NCI-H446 (cell line): ENCODE results near the gene C20orf144.

Source experiments
- DNase-seq, 2 experiments: peaks; one replicate each; lab custom pipeline; 2025; lab: John Stamatoyannopoulos, UW

The C20orf144 gene

GRCh38 chr20:33676652-33677645 lies 14.8 kb downstream of the C20orf144 start:
- DNase-seq = no peak

GRCh38 chr20:33677991-33678702 lies 16.0 kb downstream of the C20orf144 start:
- DNase-seq = no peak

- no peak for DNase-seq
These were observed 17.8 kb downstream of the C20orf144 start for GRCh38 chr20:33679758-33680485.

- DNase-seq = no peak
These were observed 18.6 kb downstream of the C20orf144 start for GRCh38 chr20:33680686-33681085.

- DNase-seq = no peak
These were observed 19.2 kb downstream of the C20orf144 start for GRCh38 chr20:33681288-33681687.

DNA sequence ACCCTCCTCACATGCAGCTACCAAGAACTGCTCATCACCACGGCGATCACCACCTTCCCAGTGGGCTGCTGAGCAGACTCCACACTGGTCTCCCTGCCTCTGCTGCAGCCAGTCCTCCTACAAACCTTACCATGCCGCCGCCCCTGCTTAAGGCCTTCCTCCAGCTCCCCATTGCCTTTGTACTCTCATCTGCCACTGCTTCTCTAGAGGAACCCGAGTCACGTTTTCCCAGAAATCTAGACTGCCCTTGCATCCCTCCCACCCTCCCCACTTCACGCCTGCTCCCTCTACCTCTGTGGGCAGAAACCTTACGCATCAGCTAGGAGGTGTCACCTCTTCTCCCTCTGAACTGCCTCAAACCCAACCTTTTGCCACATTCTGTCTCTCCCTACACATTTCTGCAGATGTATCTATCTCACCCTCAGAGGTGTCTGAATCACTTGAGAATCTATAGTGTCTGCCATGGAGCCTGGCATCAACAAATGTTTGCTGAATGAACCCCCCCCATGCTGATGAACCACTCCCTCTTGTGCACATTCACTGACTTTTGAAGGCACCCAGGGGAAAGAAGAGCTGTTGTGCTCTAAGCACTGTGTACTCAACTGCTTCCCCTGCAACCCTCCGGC lies 19.7 kb downstream of the C20orf144 start:
- DNase-seq = no peak

GRCh38 chr20:33684533-33685327 lies 22.6 kb downstream of the C20orf144 start:
- peak; percentile 50 to 70 for DNase-seq

GRCh38 chr20:33685328-33686099 lies 23.4 kb downstream of the C20orf144 start:
- DNase-seq = peak; percentile 20 to 82

DNA sequence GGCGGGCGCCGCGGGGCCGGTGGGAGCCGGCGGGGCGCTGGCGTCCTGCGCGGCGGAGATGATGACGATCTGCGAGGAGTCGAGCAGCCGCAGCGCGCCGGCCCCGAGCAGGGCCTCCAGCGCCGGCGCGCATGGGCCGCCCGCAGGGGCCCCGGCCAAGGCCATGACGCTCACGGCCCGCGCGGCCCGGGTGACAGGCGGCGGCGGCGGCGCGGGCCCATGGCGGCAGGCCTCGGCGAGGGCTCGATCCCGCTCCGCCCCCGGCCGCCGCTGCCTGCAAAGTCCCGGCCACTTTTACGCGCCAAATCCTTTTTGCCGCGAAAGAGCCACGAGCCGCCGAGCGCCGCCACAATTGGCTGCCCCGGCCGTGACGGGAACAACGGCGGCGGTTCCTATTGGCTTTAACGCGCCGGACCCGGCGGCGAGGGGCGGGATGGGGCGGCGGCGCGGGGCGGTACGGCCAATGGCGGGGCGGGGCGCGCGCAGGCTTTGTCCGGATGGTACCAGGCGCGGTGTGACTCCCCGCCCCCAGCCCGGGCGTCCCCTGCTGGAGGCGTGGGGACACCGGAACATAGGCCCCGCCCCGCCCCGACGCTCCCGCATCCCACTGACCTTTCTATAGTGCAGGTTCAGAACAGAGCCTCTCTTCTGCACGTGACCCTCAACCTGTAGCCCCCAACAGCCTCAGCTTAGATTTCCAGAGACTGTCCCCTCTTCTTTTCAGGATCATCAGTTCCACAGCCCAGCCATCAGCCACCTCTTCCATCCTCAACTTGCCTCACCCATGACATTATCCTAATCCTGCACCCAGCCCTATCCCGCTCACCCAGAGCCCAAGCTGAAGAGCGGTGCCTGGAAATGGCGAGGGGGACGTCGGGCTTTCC lies 24.2 kb downstream of the C20orf144 start, which contains the start of gene E2F1:
TSS of gene E2F1 (minus strand) at position 286 of the 884 bp plus-strand sequence. CDS start at position 165, 121 bp downstream.
- peak; percentile 92 to 98 for DNase-seq

GRCh38 chr20:33686984-33687366 lies 24.8 kb downstream of the C20orf144 start:
- DNase-seq = no peak

GRCh38 chr20:33687370-33687915 lies 25.3 kb downstream of the C20orf144 start:
- DNase-seq = no peak

GRCh38 chr20:33687993-33688937 lies 26.1 kb downstream of the C20orf144 start:
- DNase-seq = no peak

DNA sequence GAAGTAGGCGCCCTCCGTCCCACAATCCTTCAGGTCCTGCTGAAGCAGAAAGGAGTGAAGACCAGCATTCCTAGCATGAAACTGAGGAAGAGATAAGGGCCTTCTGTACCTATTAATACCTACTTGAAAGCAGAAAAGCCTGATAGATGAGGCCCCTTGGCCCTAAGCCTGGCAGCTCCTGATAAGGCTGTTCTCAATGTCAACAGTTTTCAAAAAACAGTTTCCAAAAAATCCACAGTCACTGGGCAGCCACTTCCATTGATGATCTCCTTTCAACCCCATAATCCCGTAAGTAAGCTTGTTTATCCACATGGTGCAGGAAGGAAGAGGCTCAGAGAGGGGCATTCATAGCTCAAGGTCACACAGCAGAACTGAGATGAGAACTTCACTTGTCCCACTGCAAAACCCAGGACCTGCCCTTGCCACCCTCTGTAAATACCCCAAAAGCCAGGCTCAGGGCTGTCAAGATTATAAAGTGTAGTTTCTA lies 26.9 kb downstream of the C20orf144 start:
- no peak for DNase-seq

- no peak for DNase-seq
These were observed 27.4 kb downstream of the C20orf144 start for GRCh38 chr20:33689493-33689892.

DNA sequence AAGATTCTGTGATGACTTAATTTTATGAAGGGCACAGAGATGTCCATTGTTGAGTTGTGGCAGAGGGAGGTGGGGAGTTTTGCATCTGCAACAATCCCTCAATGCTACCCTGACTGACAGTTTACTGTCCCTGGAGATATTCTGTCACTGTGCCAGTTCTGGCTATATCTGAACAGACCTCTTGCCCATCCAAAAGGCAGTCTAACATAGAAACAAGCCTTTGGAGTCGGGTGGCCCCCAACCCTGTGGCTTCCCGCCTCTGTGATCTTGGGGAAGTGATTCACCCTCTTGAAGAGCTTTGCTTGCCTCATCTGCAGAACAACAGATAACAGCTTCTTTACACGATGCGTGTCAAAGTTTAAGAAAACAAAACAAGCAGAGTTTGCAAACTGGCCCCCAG lies 27.8 kb downstream of the C20orf144 start:
- DNase-seq = peak in 1 of 2 experiments; percentile 29

- DNase-seq = no peak
These were observed 31.2 kb downstream of the C20orf144 start for GRCh38 chr20:33693289-33693688.
